HG03558 (cell line): ENCODE measurements around the gene LIN9.
"Not testable (repeated sequence)": the region's sequence is repeated elsewhere in the genome, so short reads cannot be mapped to it uniquely, and the experiment has no call there.

Experiments
- ATAC-seq: cut with Tn5 transposase; IDR thresholded peaks from one replicate; pipeline ENCODE4 v1.9.1; 2021; ENCODE audit warnings: moderate number of reproducible peaks; ENCODE audit not compliant: unreplicated experiment; ENCODE audit errors: extremely low read depth

The LIN9 gene, protein sequence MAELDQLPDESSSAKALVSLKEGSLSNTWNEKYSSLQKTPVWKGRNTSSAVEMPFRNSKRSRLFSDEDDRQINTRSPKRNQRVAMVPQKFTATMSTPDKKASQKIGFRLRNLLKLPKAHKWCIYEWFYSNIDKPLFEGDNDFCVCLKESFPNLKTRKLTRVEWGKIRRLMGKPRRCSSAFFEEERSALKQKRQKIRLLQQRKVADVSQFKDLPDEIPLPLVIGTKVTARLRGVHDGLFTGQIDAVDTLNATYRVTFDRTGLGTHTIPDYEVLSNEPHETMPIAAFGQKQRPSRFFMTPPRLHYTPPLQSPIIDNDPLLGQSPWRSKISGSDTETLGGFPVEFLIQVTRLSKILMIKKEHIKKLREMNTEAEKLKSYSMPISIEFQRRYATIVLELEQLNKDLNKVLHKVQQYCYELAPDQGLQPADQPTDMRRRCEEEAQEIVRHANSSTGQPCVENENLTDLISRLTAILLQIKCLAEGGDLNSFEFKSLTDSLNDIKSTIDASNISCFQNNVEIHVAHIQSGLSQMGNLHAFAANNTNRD

DNA sequence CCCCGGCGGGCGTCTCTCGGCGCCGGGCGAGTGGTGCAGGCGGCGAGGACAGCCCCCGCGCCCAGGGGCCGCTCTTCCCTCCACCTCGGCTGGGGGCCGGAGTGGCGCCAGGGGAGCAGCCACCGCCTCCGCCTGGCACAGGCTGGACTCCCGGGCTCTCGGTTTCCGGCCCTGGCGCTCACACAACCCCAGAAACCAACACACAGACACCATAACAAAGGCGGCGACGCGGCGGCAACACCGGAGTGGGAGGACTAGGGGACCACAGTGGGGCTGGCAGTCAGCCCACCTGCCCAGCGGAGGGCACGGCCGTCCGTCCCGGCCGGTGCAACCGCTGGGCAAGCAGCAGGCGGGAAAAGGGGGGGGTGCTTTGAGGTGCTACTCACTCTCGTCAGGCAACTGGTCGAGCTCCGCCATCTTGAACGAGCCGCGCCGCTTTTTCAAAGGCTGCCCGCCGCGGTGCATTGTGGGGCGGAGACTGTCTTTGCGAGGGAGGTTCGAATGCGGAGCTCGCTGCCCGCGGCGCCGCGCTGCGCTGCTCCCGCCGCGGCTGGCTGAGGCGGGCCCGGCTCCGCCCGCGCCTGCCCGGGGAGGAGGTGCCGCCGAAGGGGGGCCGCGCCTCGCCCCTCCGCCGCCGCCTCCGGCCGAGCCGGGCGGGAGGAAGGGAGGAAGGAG is at the start of gene LIN9:
Gene LIN9 (minus strand): TSS at position 442 of the 675 bp plus-strand sequence. CDS start 25 bp downstream, at position 417.
- peak; percentile 68 for ATAC-seq

DNA sequence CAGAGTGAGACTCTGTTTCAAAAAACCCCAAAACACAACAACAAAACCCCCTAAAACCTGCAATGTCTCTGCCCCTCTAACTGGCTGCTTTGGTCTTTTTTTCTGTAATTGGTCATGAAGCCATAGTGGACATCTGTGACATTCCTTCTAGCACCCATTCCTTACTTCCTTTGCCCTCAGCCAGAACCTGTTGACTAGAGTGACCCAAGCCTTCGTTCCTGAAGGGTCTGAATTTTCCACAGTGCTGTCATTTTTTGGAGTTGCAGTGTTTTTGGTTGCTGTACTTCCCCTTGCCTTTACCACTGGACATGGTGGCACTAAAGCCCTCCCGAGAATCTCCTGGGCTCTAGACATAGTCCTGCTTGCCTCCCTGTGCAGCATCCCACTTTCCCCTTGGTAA is 48.5 kb upstream of the LIN9 start:
- no peak for ATAC-seq

DNA sequence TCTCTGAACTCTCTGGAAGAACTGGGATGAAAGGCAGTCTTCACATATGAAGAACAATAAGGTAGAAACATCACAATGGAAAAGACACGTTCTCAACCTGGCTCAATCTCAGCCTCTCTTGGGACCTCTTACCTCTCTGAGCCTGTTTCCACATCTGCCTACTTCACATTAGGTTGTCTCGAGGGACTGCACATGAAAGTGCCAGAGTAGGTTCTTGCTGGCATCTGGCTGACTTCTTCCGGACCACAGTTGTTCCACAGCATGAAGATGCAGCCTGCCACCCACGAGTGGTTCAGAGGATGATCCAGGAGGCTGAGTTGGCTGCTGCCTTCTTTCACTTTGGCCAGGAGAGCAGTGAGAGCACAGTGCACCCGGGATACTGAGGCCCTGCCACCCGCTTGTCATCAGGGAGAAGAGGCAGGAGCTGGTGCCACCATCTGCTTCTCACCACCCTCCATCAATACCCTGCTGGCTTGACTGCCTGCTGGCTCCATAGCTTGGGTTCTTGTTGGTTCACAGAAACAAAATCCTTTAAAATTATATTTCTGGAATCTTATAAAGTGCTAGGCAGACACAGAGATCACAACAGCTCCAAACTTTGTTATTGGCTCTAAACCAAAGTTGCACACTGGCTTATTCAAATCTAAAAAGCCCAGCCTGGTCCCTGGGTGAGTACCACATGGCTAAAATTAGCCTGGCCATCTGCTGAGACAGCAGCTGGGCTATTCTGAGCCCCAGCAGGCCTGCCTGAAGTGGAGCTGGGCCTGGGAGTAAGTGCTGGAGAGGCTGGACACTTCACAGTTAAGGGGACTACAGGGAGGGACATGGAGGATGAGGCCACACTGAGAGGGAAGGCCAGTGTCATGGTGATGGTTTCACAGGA is 46.9 kb upstream of the LIN9 start:
- no peak for ATAC-seq

DNA sequence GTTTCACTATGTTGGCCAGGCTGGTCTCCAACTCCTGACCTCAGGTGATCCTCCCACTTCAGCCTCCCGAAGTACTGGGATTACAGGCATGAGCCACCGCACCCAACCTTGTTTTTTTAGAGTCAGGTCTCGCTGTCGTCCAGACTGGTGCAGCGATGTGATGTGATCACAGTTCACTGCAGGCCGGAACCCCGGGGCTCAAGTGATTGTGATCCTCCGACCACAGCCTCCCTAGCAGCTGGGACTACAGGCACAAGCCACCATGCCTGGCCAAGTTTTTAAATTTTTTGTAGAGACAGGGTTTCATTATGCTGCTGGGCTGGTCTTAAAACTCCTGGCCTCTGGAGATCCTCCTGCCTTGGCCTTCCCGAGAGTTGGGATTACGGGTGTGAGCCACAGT is 46.1 kb upstream of the LIN9 start:
- ATAC-seq = no peak

DNA sequence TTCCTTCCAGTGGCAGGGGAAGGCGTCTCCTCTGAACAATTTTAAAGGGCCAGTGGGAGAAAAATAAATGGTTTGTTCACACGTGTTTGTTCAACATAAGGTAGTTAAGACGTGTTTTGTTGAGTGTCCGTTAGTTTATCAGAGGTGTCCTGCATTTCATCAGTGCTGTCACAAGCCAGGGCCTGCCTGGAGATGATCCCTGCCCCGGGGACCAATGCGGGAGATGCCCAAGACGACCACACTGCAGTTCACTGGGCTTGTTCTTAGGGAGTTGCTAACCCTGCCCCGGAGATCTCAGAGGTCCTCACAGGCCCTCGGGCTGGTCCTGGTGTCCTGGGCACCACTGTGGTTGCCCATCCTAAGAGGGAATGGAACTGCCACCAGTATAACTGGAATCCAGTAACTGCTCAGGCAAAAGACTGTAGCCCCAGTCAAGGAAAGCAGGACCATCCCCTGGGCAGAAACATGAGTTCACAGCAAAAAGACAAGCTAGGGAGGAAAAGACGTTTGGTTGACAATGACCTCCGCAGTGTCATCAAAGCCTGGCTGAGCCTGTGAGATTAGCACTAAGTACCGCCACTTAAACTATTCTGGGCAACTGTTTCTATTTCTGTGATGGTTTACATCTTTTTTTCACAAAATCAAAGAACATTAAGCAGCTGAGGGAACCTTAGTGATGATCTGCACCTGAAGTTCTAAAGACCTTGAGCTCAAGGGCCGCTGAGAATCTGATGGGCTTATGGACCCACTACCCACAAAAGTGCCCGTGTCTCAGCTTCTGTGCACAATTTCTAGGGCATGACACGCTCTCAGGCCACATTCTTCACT is 44.9 kb upstream of the LIN9 start:
- no peak for ATAC-seq

DNA sequence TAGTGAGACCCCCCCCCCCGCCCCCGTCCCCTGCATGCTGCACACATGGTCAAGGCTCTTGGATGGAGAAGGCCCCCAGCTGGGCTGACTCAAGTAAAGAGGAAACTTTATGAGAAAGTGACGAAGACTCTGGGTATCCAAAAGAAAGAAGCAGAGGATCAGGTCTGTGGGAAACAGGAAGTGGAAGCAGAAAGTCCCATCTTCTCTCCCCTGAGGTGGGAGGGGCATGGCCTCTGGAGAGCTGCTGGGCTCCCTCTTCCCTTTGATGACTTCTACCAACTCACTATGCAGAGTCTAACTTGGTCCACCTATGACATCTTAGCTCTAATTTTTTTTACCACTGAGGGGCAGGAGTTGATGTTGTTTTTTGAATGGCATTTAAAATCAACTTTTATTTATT is 42.7 kb upstream of the LIN9 start:
- no peak for ATAC-seq

DNA sequence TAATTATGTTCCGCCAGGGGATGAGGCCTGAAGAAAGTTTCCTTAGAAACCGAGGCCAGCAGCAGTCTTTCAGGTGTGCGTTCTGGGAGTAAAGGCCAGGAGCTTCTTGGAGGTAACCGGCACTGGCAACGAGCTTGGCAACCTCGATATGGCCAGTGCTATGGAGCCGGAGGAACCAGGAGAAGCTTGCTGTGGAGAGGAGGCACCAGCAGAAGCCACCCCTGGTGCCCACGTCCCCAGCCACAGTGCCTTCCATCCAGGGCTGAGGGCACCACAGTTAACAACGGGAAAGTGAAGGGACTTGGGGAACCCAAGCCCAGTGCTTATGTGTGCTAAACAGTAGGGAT is 41.5 kb upstream of the LIN9 start:
- ATAC-seq = no peak

DNA sequence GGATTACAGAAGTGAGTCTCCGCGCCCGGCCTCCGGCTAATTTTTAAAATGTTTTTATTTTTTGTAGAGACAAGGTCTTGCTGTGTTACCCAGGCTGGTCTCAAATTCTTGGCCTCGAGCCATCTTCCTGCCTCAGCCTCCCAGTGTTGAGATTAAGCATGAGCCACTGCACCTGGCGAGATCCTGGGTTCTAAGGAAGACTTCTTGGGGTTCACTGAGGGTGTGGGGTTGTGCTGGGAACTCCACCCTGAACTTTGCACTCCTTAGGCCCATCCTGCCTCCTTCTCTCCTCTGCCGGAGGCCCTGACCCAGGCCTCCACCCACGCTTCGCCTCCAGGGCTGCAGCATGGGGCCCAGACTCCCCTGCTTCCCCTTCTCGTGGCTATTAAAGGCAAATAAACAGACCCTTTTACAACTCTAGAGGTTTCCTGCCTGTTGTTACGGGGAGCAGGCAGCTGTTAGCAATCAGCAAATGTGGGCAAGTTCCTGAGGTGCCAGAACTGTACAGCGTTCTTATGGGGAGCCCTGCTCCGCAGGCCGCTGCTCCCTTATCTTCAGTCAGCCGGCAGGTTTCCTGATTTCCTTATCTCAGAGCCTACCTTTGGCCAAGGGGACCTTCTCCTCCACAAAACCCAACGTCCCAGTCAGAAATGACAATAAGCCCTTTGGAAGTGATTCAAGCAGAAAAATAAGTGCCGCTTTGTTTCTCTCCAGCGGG is 41.0 kb upstream of the LIN9 start:
- ATAC-seq = no peak

DNA sequence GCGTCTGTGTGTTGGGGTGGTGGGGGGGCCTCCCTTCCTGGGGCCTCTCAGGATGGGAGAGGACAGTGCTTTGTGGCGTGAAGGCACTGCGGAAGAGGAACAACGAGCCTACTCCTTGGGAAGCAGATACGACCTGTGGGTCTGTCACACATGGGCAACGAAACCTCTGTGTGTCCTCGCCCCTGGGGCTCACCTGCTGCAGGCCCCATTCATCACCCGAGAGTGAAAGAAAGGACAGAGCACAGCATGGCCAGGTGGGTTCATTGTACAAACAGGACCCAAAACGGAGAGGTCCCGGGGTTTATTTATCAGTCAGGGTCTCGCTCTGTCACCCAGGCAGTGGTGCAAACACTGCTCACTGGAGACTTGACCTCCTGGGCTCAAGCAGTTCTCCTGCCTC is 40.1 kb upstream of the LIN9 start:
- ATAC-seq = no peak

DNA sequence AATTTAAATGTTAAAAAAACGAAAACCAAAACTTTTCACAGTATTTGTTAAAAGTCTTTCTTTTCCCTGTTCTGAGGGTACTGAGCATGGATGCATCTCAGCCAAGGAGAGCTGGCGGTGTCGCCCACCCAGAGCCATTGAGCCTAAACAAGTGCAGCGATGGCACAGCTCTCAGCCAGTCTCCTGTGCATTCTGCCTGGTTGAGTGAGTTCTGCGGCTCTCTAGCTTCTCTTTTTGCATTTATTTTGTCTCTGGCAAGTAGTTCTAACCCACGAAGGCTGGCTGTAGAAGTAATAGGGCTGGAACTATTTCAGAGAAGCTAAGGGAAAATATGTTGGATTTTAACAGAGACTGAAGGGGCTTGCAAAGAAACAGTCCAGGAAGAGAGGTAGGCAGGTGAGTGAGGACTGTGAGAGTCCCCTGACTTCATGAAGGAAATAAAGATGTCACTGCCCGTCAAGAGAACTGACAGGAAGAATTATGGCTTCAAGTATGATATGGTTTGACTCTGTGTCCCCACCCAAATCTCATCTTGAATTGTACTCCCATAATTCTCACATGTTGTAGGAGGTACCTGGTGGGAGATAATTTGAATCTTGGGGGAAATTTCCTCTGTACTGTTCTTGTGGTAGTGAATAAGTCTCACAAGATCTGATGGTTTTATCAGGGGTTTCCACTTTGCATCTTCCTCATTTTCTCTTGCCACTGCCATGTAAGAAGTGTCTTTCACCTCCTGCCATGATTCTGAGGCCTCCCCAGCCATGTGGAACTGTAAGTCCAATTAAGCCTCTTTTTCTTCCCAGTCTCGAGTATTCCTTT is 35.7 kb upstream of the LIN9 start:
- no peak for ATAC-seq

DNA sequence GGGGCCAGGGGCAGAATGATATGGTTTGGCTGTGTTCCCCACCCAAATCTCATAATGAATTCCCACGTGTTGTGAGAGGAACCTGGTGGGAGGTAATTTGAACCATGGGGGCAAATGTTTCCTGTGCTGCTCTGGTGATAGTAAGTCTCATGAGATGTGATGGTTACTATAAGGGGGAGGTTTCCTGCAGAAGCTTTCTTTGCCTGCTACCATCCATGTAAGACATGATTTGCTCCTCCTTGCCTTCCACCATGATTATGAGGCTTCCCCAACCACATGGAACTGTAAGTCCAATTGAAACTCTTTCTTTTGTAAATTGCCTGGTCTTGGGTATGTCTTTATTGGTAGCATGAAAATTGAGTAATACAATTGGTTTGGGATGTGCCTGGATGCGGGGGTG is 33.7 kb upstream of the LIN9 start:
- ATAC-seq = no peak

DNA sequence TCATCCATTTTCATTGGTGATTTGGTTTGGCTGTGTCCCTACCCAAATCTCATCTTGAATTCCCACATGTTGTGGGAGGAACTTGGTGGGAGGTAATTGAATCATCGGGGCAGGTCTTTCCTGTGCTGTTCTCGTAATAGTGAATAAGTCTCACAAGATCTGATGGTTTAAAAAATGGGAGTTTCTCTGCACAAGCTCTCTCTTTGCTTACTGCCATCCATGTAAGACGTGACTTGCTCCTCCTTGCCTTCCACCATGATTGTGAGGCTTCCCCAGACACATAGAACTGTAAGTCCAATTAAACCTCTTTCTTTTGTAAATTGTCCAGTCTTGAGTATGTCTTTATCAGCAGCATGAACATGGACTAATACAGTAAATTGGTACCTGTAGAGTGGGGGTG is 31.1 kb upstream of the LIN9 start:
- ATAC-seq = not testable (repeated sequence)

DNA sequence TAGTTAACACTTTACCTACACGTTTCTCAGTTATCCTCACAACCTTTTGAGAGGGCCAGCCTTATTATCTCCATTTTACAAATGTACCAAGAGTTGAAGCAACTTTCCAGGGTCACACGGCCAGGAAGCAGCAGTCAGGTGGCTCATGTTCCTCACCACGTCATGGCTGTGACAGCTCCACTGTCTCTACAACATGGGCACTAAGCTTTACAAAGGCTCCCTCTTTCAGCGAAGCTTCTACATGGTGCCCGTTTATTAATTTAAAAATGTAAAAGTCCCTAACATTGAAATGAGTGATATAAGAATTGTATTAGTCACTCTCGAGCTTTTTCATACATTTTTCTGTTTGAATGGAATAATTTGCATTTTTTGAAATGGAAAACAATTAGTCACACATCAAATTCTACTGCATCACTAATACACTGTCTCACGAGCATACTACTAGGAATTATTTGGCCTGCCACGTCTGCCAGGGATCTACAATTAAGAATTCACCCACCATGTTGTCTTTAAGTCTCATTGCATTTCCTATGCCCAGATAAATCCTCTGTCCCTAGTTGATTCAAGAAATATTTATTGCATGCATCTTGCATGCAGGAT is 28.4 kb upstream of the LIN9 start:
- ATAC-seq = no peak

DNA sequence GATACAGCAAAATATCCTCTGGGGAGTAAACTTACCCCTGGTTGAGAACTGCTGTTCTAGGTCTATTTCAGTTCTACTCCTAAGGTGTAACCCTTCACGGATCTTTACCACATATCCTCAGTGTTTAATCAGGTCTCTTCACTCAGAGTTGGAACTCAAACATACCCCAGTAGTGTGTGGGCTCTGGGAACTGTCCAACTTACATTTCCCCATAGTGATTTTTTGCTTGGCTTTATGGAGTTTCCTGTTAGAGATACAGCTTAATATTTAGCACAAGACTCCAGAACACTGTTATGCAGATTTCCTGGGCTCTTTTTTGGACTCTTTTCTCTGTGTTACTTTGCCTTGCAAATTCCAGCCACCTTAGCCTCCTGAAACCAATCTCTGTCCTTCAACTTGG is 26.7 kb upstream of the LIN9 start:
- no peak for ATAC-seq

DNA sequence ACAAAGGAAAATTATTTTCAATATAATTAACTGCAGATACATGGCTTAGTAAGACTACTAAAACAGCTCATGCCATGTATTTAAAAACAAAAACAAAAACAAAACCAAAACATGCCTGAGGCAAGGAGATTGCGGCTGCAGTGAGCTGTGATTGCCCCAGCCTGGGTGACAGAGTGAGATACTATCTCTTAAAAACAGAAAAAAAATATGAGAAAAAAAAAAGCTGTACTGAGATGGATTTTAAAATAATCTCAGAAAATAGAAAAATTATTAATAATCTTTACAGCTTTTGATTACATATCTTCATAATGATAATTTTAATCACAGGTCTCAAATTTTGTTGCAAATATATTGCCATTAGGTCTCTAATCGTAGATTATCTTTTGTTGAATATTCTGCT is 24.0 kb upstream of the LIN9 start:
- no peak for ATAC-seq

DNA sequence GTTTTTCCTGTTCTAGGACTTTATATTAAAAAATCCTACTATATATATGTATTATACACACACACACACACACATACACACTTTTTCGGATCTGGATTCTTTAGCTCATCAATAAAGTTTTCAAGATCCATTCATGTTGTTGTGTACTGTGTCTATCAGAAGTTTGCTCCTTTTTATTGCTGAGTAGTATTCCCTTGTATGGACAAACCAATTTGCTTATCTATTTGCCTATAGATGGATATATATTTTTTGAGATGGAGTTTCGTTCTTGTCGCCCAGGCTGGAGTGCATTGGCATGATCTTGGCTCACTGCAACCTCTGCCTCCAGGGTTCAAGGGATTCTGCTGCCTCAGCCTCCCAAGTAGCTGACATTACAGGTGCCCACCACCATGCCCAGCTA is 20.3 kb upstream of the LIN9 start:
- ATAC-seq = no peak

DNA sequence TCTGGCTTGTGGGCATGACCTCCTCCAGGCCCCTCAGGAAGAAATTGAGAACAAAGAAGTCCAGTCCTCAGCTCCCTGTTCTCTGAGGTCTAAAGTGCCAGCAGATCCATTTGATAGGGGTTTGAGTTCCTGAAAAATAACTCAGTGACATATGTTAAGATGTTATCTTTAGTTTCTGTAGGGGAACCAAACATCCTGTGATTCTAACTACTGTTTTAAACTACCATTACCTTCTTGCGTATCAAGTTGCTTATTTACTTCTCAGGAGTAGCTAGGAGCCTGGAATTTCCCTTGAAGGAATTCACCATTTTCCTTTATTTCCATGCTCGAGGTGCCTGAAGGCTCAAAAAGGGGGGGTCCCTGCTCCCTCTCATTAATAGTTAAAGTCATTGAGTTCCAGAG is 18.8 kb upstream of the LIN9 start:
- no peak for ATAC-seq

DNA sequence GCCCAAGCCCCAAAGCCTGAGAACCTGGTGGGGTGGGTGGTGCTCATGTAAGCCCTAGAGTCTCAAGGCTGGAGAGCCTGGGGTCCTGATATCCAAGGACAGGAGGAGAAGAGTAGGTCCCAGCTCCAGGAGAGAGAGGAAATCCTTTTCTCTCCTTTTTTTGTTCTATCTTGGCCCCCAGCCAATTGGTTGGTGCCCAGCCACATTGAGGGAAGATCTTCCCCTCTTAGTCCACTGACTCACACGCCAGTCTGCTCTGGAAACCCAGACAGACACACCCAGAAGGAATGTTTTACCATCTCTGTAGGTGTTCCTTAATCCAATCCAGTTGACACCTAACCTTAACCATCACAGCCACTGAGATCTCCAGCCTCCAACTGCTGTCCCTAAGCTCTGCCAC is 16.2 kb upstream of the LIN9 start:
- ATAC-seq = no peak
